ENCODE data around the gene SERINC5. TPM values are rescaled to one million over a fixed set of nuclear protein-coding genes. Genes with fewer than 3 reads are reported as not detected.

The SERINC5 gene
- total RNA-seq, 2 experiments from 2014 or later, result 52.5 to 54.5 TPM

GRCh38 chr5:80225934-80226326 is 29.9 kb downstream of the SERINC5 start:
- no peak for DNase-seq
- POLR2A ChIA-PET, result no interaction called here
- no peaks in the 10 kb centered on the region for H3K27me3 Mint-ChIP-seq (ENCODE audit: low read depth)
- no peaks in the 10 kb centered on the region for H3K9me3 Mint-ChIP-seq (ENCODE audit: insufficient read depth)
- H3K27ac Mint-ChIP-seq, result peak overlapping the region; percentile 47
- peak; percentile 32 for ATAC-seq
- peaks cover 47% of the 10 kb centered on the region for H3K4me1 Mint-ChIP-seq (ENCODE audit: low read depth)
- CTCF ChIA-PET, result no interaction called here
- H3K4me3 Mint-ChIP-seq, result peak overlapping the region; percentile 24
- H3K36me3 Mint-ChIP-seq (ENCODE audit: low read depth), result peaks cover 25% of the 10 kb centered on the region

DNA sequence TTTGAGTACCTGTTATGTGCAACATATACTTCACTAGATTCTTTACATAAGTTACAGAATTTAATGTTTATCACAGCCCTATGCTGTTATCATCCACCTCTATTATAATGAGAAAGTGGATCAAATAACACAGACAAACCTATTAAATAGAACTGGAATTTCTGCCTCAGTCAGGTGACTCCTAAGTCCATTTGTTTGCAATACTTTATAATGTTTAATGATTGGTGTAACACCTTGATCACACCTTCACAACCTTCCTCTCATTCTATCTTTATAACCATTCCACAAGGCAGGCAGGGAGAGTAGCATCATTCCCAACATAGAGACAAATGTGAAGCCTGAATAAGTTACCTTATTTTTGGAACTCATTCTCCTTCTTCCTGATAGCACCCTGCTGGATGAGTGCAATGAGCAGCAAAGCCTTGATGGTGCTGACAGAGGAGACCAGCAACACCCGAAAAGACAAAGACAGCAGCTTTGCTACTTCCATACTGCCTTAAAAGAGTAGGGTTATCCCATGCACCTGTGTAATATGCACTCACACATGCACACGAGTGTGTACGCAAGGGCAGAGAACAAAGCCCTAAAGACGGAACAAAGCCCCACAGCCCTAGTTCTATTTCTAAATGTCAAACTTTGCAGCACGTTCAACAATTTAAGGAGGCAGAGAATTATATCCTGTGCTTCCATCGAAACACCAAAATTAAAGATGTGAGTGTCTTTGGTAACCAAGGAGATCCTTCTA is 30.5 kb downstream of the SERINC5 start:
- Mint-ChIP-seq H3K4me1 (ENCODE audit: low read depth) (peaks cover 47% of the 10 kb centered on the region), H3K27ac (no peak overlapping the region), H3K4me3 (no peak overlapping the region), H3K9me3 (ENCODE audit: insufficient read depth) (no peaks in the 10 kb centered on the region), H3K36me3 (ENCODE audit: low read depth) (peaks cover 30% of the 10 kb centered on the region), H3K27me3 (ENCODE audit: low read depth) (no peaks in the 10 kb centered on the region)
- ATAC-seq (no peak), DNase-seq (no peak)
- ChIA-PET POLR2A (no interaction called here), CTCF (no interaction called here)

DNA sequence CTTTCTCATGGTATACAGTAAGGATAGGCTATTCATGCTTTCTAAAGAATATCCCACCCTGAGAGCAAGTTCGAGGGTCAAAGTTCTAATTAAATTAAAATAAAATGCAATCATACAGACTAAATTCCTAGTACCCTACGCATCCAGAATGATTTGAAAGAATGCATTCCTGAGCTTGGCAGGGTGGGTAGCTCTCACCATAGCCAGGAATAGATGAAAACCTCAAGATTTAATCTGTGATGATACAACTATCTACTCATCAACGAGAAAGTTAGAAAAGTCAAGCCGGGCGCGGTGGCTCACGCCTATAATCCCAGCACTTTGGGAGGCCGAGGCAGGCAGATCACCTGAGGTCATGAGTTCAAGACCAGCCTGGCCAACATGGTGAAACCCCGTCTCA is 32.3 kb downstream of the SERINC5 start:
- H3K36me3 Mint-ChIP-seq (ENCODE audit: low read depth), result peaks cover 39% of the 10 kb centered on the region
- DNase-seq (no peak), ATAC-seq (no peak)
- no peak overlapping the region for H3K4me3 Mint-ChIP-seq
- H3K9me3 Mint-ChIP-seq (ENCODE audit: insufficient read depth), result no peaks in the 10 kb centered on the region
- H3K27ac Mint-ChIP-seq, result no peak overlapping the region
- peaks cover 50% of the 10 kb centered on the region for H3K4me1 Mint-ChIP-seq (ENCODE audit: low read depth)
- POLR2A ChIA-PET, result no interaction called here
- no peaks in the 10 kb centered on the region for H3K27me3 Mint-ChIP-seq (ENCODE audit: low read depth)
- CTCF ChIA-PET, result no interaction called here

DNA sequence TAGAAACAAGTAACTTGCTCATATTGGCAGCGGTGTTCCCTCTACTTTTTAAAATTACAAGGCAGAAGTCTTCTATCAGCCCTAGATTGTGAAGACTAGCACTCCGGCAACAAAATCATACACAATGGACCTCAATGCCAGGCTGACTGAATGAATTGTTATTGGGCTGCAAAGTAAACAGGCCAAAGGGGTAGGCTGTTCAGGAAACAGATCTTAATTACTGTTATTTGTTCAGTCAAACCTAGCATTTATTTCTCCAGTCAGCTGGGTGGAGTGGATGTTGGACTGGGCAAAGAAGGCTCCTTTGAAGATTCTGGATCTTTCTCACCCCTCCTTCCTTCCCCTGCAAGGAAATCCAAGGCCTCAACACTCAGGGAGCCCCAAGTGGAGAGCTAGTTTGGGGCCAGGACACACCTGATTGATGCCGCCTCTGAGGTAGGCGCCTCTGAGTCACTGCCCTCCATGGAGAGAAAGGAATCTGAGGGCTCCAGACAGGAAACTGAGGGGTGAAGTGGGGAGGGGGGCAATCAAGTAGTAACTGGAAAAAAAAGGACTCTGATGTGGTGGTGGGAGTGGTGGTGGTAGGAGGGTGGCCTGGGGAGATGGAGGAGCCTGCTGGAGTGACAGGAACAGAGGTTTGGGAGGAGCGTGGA is 35.5 kb downstream of the SERINC5 start:
- peaks cover 2% of the 10 kb centered on the region for H3K9me3 Mint-ChIP-seq (ENCODE audit: insufficient read depth)
- POLR2A ChIA-PET, result no interaction called here
- ATAC-seq (no peak), DNase-seq (no peak)
- peaks cover 61% of the 10 kb centered on the region for H3K4me1 Mint-ChIP-seq (ENCODE audit: low read depth)
- no peaks in the 10 kb centered on the region for H3K27me3 Mint-ChIP-seq (ENCODE audit: low read depth)
- H3K36me3 Mint-ChIP-seq (ENCODE audit: low read depth), result peaks cover 45% of the 10 kb centered on the region
- H3K4me3 Mint-ChIP-seq, result no peak overlapping the region
- CTCF ChIA-PET, result interaction anchor here (1.3 kb wide), 1 partner anchor 11 kb away, joined by 3 read pairs; no protein-coding TSS in a partner anchor
- peak overlapping the region; percentile 55 for H3K27ac Mint-ChIP-seq

- peaks cover 6% of the 10 kb centered on the region for H3K9me3 Mint-ChIP-seq (ENCODE audit: insufficient read depth)
- ChIA-PET CTCF (interaction anchor here (1.3 to 4.5 kb wide), 3 partner anchors 10 to 26 kb away, joined by 3 to 27 read pairs (median 20); no protein-coding TSS in a partner anchor), POLR2A (interaction anchor here (0.6 to 4.9 kb wide), 2 partner anchors 36 to 83 kb away, joined by 3 to 36 read pairs; partner anchors contain the start of gene SERINC5)
- H3K4me1 Mint-ChIP-seq (ENCODE audit: low read depth), result peaks cover 61% of the 10 kb centered on the region
- no peaks in the 10 kb centered on the region for H3K27me3 Mint-ChIP-seq (ENCODE audit: low read depth)
- DNase-seq (no peak), ATAC-seq (no peak)
- H3K27ac Mint-ChIP-seq, result peak overlapping the region; percentile 56
- peaks cover 46% of the 10 kb centered on the region for H3K36me3 Mint-ChIP-seq (ENCODE audit: low read depth)
- H3K4me3 Mint-ChIP-seq, result no peak overlapping the region
These were observed 36.5 kb downstream of the SERINC5 start for GRCh38 chr5:80219391-80219790.

- H3K9me3 Mint-ChIP-seq (ENCODE audit: insufficient read depth), result peaks cover 6% of the 10 kb centered on the region
- POLR2A ChIA-PET, result interaction anchor here (1.0 to 4.9 kb wide), 6 partner anchors 13 to 38 kb away, joined by 4 to 36 read pairs (median 6); partner anchors contain the start of gene SERINC5
- peak overlapping the region; percentile 71 for H3K27ac Mint-ChIP-seq
- H3K36me3 Mint-ChIP-seq (ENCODE audit: low read depth), result peaks cover 51% of the 10 kb centered on the region
- H3K4me3 Mint-ChIP-seq, result peak overlapping the region; percentile 39
- no peaks in the 10 kb centered on the region for H3K27me3 Mint-ChIP-seq (ENCODE audit: low read depth)
- CTCF ChIA-PET, result interaction anchor here (0.6 to 4.5 kb wide), 12 partner anchors 12 to 134 kb away, joined by 3 to 27 read pairs (median 5); no protein-coding TSS in a partner anchor
- ATAC-seq (no peak), DNase-seq (no peak)
- H3K4me1 Mint-ChIP-seq (ENCODE audit: low read depth), result peaks cover 73% of the 10 kb centered on the region
These were observed 38.2 kb downstream of the SERINC5 start for GRCh38 chr5:80217667-80218066.

DNA sequence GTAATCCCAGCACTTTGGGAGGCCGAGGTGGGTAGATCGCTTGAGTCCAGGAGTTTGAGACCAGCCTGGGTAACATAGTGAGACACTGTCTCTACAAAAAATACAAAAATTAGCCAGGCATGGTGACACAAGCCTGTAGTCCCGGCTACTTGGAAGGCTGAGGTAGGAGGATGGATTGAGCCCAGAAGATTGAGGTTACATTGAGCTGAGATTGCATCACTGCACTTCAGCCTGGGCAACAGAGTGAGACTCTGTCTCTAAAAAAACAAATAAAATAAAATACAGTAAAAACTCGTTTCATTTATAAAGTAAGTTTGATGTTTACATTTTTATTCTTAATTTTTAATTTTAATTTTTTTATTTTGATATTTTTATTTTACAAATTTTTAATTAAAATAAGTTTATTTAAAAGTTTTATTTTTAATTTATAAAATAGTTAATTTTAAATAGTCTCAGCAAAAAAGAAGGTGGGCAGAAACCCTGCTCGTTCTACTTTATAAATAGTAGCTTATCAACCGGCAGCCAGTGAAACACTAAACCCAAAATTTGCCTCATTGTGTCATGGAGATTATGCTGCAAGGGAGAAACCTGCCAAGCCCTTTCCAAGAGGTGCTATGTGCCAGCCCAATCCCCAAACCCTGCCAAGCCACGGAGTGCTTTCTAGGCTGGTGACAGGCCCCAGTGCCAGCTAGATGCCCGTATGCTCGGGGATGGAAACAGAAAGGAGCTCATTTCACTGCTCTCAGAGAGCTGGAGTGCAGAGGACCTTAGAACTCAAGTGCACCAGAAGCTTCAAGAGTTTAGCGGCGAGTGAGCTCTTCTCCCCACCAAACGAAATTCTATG is 38.9 kb downstream of the SERINC5 start:
- ChIA-PET CTCF (interaction anchor here (0.6 to 4.5 kb wide), 14 partner anchors 12 to 134 kb away, joined by 3 to 27 read pairs (median 4); no protein-coding TSS in a partner anchor), POLR2A (interaction anchor here (0.6 to 4.9 kb wide), 9 partner anchors 12 to 38 kb away, joined by 3 to 36 read pairs (median 6); partner anchors contain the start of gene SERINC5)
- peak overlapping the region; percentile 76 for H3K27ac Mint-ChIP-seq
- H3K4me1 Mint-ChIP-seq (ENCODE audit: low read depth), result peaks cover 80% of the 10 kb centered on the region
- peak; percentile 41 for ATAC-seq
- H3K4me3 Mint-ChIP-seq, result peak overlapping the region; percentile 54
- DNase-seq, result peak; percentile 50
- H3K36me3 Mint-ChIP-seq (ENCODE audit: low read depth), result peaks cover 52% of the 10 kb centered on the region
- no peaks in the 10 kb centered on the region for H3K27me3 Mint-ChIP-seq (ENCODE audit: low read depth)
- peaks cover 6% of the 10 kb centered on the region for H3K9me3 Mint-ChIP-seq (ENCODE audit: insufficient read depth)

DNA sequence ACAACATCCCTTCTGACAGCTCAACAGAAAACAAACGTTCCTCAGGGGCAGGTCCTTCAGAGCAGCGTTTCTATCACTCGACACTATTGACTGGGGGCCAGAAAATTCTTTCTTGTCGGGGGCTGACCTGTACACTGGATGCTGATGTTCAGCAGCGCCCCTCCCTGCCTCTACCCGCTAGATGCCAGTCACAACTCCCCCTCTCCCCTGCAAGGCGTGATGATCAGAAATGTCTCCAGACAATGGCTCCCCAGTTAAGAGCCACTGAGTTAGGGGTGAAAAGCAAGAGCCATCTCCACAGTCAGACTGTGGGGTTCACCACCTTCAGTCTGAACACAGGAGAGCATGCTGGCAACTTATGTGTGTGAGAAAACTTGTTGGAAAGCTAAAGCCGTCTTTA is 39.8 kb downstream of the SERINC5 start:
- ChIA-PET CTCF (interaction anchor here (0.9 to 4.5 kb wide), 10 partner anchors 12 to 124 kb away, joined by 3 to 27 read pairs (median 4); no protein-coding TSS in a partner anchor), POLR2A (interaction anchor here (1.0 to 4.9 kb wide), 5 partner anchors 24 to 39 kb away, joined by 3 to 36 read pairs (median 7); partner anchors contain the start of gene SERINC5)
- Mint-ChIP-seq H3K9me3 (ENCODE audit: insufficient read depth) (peaks cover 6% of the 10 kb centered on the region), H3K4me3 (peak overlapping the region; percentile 54), H3K36me3 (ENCODE audit: low read depth) (peaks cover 54% of the 10 kb centered on the region), H3K27ac (peak overlapping the region; percentile 82), H3K4me1 (ENCODE audit: low read depth) (peaks cover 87% of the 10 kb centered on the region), H3K27me3 (ENCODE audit: low read depth) (no peaks in the 10 kb centered on the region)
- no peak for DNase-seq
- peak; percentile 31 for ATAC-seq

GRCh38 chr5:80215523-80215922 is 40.3 kb downstream of the SERINC5 start:
- ATAC-seq (peak; percentile 45), DNase-seq (no peak)
- H3K27me3 Mint-ChIP-seq (ENCODE audit: low read depth), result no peaks in the 10 kb centered on the region
- CTCF ChIA-PET, result interaction anchor here (0.9 to 4.5 kb wide), 7 partner anchors 11 to 61 kb away, joined by 3 to 27 read pairs (median 4); no protein-coding TSS in a partner anchor
- H3K4me3 Mint-ChIP-seq, result peak overlapping the region; percentile 54
- peaks cover 6% of the 10 kb centered on the region for H3K9me3 Mint-ChIP-seq (ENCODE audit: insufficient read depth)
- peaks cover 89% of the 10 kb centered on the region for H3K4me1 Mint-ChIP-seq (ENCODE audit: low read depth)
- POLR2A ChIA-PET, result interaction anchor here (0.6 to 4.9 kb wide), 5 partner anchors 23 to 55 kb away, joined by 3 to 36 read pairs (median 6); partner anchors contain the start of gene SERINC5
- peak overlapping the region; percentile 82 for H3K27ac Mint-ChIP-seq
- peaks cover 55% of the 10 kb centered on the region for H3K36me3 Mint-ChIP-seq (ENCODE audit: low read depth)

DNA sequence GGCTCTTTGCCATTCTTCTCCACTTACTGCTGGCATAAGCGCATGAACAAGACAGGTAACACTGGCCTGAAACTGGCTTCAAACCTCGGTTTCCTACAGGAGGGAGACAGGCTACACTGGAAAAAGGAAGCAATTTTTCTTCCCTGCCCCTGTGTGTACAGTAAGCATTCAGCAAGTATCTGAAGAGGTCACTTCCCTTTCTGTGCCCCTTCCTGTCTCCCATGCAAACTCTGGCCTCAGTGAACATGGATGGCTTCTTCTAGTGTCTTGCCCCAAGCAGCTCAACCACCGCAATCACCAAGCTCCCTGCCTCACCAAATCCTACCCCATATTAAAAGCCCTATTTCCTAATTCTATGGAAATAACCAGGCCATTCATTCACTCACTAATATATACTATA is 42.4 kb downstream of the SERINC5 start:
- Mint-ChIP-seq H3K36me3 (ENCODE audit: low read depth) (peaks cover 54% of the 10 kb centered on the region), H3K4me3 (no peak overlapping the region), H3K27me3 (ENCODE audit: low read depth) (no peaks in the 10 kb centered on the region), H3K4me1 (ENCODE audit: low read depth) (peaks cover 86% of the 10 kb centered on the region), H3K27ac (peak overlapping the region; percentile 28), H3K9me3 (ENCODE audit: insufficient read depth) (peaks cover 6% of the 10 kb centered on the region)
- POLR2A ChIA-PET, result interaction anchor here (1.8 to 2.7 kb wide), 2 partner anchors 21 to 42 kb away, joined by 6 to 13 read pairs; partner anchors contain the start of gene SERINC5
- CTCF ChIA-PET, result interaction anchor here (2.4 kb wide), 1 partner anchor 21 kb away, joined by 8 read pairs; no protein-coding TSS in a partner anchor
- ATAC-seq (no peak), DNase-seq (no peak)
